Mesendoderm (in vitro differentiated cells): ENCODE results near the gene PRKAG2.

Experiments
- DNase-seq: peaks from one replicate; pipeline ENCODE4 v3.0.0; 2013
- H2AK5ac ChIP-seq: 2 replicates; pipeline ENCODE4 v1.6.1; 2013; ENCODE audit warnings: low read length, inconsistent platforms
- H2BK120ac ChIP-seq: 2 replicates; pipeline ENCODE4 v1.6.1; 2013; ENCODE audit warnings: low read depth, mild to moderate bottlenecking, low read length, moderate library complexity, mixed read lengths
- H2BK15ac ChIP-seq: replicated peaks from 2 replicates; pipeline ENCODE4 v1.6.1; 2013; ENCODE audit warnings: low read depth, mild to moderate bottlenecking, moderate library complexity
- H2BK5ac ChIP-seq: 2 replicates; pipeline ENCODE4 v1.6.1; 2013; ENCODE audit warnings: low read length, inconsistent platforms
- H3K18ac ChIP-seq: 2 replicates; pipeline ENCODE4 v1.6.1; 2013; ENCODE audit warnings: mild to moderate bottlenecking, low read length, mixed read lengths
- H3K23ac ChIP-seq: one replicate; pipeline ENCODE4 v1.6.1; 2013; ENCODE audit warnings: low read length
- H3K27ac ChIP-seq: 2 replicates; pipeline ENCODE4 v1.5.1; 2013; ENCODE audit warnings: low read depth, mild to moderate bottlenecking, inconsistent platforms, low read length, moderate library complexity
- H3K27me3 ChIP-seq: 2 replicates; pipeline ENCODE4 v1.6.1; 2013; ENCODE audit warnings: low read length, control low read depth, mild to moderate bottlenecking, inconsistent platforms; ENCODE audit not compliant: insufficient read depth, poor library complexity
- H3K36me3 ChIP-seq: 2 replicates; pipeline ENCODE4 v1.6.1; 2013; ENCODE audit warnings: low read length, inconsistent platforms; ENCODE audit not compliant: control insufficient read depth, insufficient read depth
- H3K4ac ChIP-seq: one replicate; pipeline ENCODE4 v1.6.1; 2013; ENCODE audit warnings: low read depth, mild to moderate bottlenecking, low read length, moderate library complexity
- H3K4me1 ChIP-seq: 2 replicates; pipeline ENCODE4 v1.6.1; 2013; ENCODE audit warnings: low read depth, low read length, inconsistent platforms; ENCODE audit not compliant: control insufficient read depth
- H3K4me2 ChIP-seq: 2 replicates; pipeline ENCODE4 v1.6.1; 2013; ENCODE audit warnings: low read length
- H3K4me3 ChIP-seq: 2 replicates; pipeline ENCODE4 v1.5.1; 2013; ENCODE audit warnings: mild to moderate bottlenecking, low read length
- H3K56ac ChIP-seq: one replicate; pipeline ENCODE4 v1.6.1; 2013; ENCODE audit warnings: low read length
- H3K79me1 ChIP-seq: 2 replicates; pipeline ENCODE4 v1.6.1; 2013; ENCODE audit warnings: low read length, inconsistent platforms
- H3K79me2 ChIP-seq: 2 replicates; pipeline ENCODE4 v1.6.1; 2013; ENCODE audit warnings: mild to moderate bottlenecking, low read length; ENCODE audit not compliant: control insufficient read depth, insufficient read depth
- H3K9ac ChIP-seq: 2 replicates; pipeline ENCODE4 v1.6.1; 2013; ENCODE audit warnings: low read length, inconsistent platforms
- H4K5ac ChIP-seq: one replicate; pipeline ENCODE4 v1.6.1; 2013; ENCODE audit warnings: low read length
- H4K8ac ChIP-seq: one replicate; pipeline ENCODE4 v1.6.1; 2013; ENCODE audit warnings: low read depth, mild to moderate bottlenecking, control low read depth, low read length, moderate library complexity
- WGBS: extraction: QIAGEN DNeasy Blood & Tissue Kit; methylation state at CpG from one replicate; pipeline ENCODE4 v1.1.7; 2013; ENCODE audit warnings: low lambda C conversion rate, missing lambda C conversion rate; ENCODE audit not compliant: insufficient coverage; ENCODE audit errors: extremely low coverage; 5-methylcytosine and 5-hydroxymethylcytosine counted together

Gene PRKAG2

DNA sequence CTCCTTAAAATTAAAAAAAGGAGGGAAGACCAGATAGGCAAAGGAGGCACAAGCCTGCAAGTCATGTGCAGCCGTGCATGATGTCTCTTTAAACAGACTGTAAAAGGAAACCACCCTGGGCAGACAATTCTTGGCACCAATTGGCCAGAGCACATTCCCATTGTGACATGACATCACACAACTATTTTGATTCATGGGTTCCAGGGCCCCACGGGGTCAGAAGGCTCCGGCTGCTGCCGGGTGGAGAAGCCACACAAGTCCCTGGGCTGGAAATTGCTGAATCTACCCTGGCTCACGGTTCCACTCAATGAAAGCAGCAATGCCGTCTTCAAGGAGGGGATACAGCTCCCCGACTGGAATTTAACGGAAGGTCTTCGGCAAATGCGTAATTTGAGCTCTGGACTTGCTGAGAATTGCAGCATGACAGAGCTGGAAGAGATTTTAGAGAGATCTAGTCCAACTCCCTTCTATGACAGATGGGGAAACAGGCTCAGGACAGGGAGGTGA is 140.5 kb downstream of the PRKAG2 start:
- no peak overlapping the region for H3K4me3 ChIP-seq
- H3K36me3 ChIP-seq: no peaks in the 10 kb centered on the region
- H4K8ac ChIP-seq: no peak overlapping the region
- no peak overlapping the region for H2BK120ac ChIP-seq
- no peak overlapping the region for H3K27ac ChIP-seq
- H3K4me1 ChIP-seq: no peaks in the 10 kb centered on the region
- H4K5ac ChIP-seq: no peak overlapping the region
- no peak overlapping the region for H3K23ac ChIP-seq
- H3K18ac ChIP-seq: no peak overlapping the region
- no CpG with 5 or more reads among the region's 10 CpGs for WGBS
- H2BK15ac ChIP-seq: no peak overlapping the region
- no peak overlapping the region for H2BK5ac ChIP-seq
- DNase-seq: peak; percentile 90
- peak overlapping the region; percentile 5 for H3K56ac ChIP-seq
- H2AK5ac ChIP-seq: no peak overlapping the region
- H3K27me3 ChIP-seq: no peaks in the 10 kb centered on the region
- H3K9ac ChIP-seq: no peak overlapping the region
- no peak overlapping the region for H3K4me2 ChIP-seq
- no peaks in the 10 kb centered on the region for H3K79me2 ChIP-seq
- no peaks in the 10 kb centered on the region for H3K79me1 ChIP-seq
- no peak overlapping the region for H3K4ac ChIP-seq

GRCh38 chr7:151735851-151736402 is 141.0 kb downstream of the PRKAG2 start:
- H3K18ac ChIP-seq: no peak overlapping the region
- H3K4me1 ChIP-seq: no peaks in the 10 kb centered on the region
- no peak overlapping the region for H3K23ac ChIP-seq
- H3K56ac ChIP-seq: peak overlapping the region; percentile 56
- peak; percentile 69 for DNase-seq
- no peak overlapping the region for H3K4me2 ChIP-seq
- no peaks in the 10 kb centered on the region for H3K27me3 ChIP-seq
- H3K9ac ChIP-seq: no peak overlapping the region
- no peaks in the 10 kb centered on the region for H3K79me1 ChIP-seq
- H3K27ac ChIP-seq: no peak overlapping the region
- no peak overlapping the region for H3K4ac ChIP-seq
- no peak overlapping the region for H2AK5ac ChIP-seq
- H2BK120ac ChIP-seq: no peak overlapping the region
- no peak overlapping the region for H4K8ac ChIP-seq
- H3K79me2 ChIP-seq: no peaks in the 10 kb centered on the region
- no CpG with 5 or more reads among the region's 25 CpGs for WGBS
- H3K36me3 ChIP-seq: no peaks in the 10 kb centered on the region
- H2BK15ac ChIP-seq: no peak overlapping the region
- no peak overlapping the region for H3K4me3 ChIP-seq
- no peak overlapping the region for H4K5ac ChIP-seq
- no peak overlapping the region for H2BK5ac ChIP-seq

DNA sequence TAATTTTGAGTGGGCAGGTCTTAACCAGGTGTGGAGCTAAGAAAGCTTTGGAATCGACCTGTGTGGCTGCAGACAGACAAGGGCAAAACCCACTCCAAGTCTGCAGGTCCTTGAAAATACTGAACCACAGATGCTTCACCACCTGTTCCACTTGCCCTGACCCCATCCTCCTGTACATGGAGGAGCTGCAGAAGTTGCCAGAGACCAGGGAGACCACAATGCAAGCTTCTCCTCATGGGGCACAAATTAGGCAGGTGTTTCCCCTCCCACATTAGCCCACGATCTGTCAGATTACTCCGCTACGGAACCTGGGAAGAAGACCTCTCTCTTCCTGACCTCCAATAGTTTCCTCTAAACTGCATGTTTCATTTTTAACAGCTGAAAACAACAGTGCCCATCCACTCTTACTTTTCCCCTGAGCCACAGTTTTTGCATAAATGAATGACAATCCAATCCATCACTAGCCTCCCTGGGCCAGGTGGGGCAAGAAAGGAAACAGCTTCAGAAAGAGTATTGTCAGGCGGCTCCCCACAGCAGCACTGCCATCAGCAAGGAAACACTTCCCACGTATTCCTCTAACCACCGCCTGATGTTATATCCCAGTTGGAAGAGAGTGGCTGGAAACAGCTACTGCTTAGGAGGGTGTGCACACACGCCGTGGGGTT is 141.6 kb downstream of the PRKAG2 start:
- Histone ChIP-seq H3K56ac (peak overlapping the region; percentile 56), H4K5ac (no peak overlapping the region), H3K79me1 (no peaks in the 10 kb centered on the region), H3K4me1 (no peaks in the 10 kb centered on the region), H2BK120ac (no peak overlapping the region), H3K79me2 (no peaks in the 10 kb centered on the region), H2BK15ac (no peak overlapping the region), H2BK5ac (no peak overlapping the region), H4K8ac (no peak overlapping the region), H3K4ac (no peak overlapping the region), H3K18ac (no peak overlapping the region), H3K27ac (no peak overlapping the region), H3K4me3 (no peak overlapping the region), H3K36me3 (no peaks in the 10 kb centered on the region), H3K9ac (no peak overlapping the region), H3K27me3 (no peaks in the 10 kb centered on the region), H3K23ac (peak overlapping the region; percentile 66), H3K4me2 (no peak overlapping the region), H2AK5ac (no peak overlapping the region)
- DNase-seq: no peak
- WGBS: no CpG with 5 or more reads among the region's 9 CpGs

DNA sequence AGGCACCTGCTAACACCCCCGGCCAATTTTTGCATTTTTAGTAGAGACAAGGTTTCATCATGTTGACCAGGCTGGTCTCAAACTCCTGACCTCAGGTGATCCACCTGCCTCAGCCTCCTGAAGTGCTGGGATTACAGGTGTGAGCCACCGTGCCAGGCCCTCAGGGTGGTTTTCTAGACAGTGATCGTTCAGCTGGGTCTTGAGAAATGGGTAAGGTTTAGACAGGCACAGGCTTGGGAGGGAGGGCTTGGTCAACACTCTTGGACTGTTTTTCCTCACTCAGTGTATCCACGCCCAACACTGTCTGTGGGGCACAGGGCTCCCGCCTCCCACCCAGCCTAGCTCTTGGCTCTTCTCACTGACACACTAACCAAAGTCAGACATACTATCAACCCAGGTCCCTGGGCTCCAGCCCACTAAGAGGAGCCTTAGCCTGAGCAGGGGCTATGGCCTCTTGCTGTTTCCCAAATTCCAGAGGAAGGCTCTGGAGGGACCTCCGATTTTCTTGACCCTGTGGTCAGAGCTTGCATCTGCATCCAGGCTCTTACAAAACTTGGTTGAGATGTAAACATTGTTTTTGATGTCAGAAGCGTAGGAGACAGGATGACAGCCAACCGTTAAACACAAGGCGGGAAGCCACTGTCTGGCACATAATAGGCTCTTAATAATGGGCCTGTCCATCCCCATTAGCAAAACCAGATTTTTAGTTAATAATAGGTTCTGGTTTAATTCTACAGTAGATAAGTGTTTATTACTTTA is 143.9 kb downstream of the PRKAG2 start:
- Histone ChIP-seq H4K8ac (no peak overlapping the region), H3K79me1 (no peaks in the 10 kb centered on the region), H3K4me1 (no peaks in the 10 kb centered on the region), H3K36me3 (no peaks in the 10 kb centered on the region), H4K5ac (no peak overlapping the region), H3K27ac (no peak overlapping the region), H3K4me3 (no peak overlapping the region), H2BK120ac (no peak overlapping the region), H3K56ac (no peak overlapping the region), H3K23ac (no peak overlapping the region), H3K9ac (no peak overlapping the region), H2BK5ac (no peak overlapping the region), H3K4me2 (no peak overlapping the region), H3K79me2 (no peaks in the 10 kb centered on the region), H3K27me3 (no peaks in the 10 kb centered on the region), H3K18ac (no peak overlapping the region), H2AK5ac (no peak overlapping the region), H3K4ac (no peak overlapping the region), H2BK15ac (no peak overlapping the region)
- no peak for DNase-seq
- no CpG with 5 or more reads among the region's 9 CpGs for WGBS

- Histone ChIP-seq H3K4ac (no peak overlapping the region), H3K79me1 (no peaks in the 10 kb centered on the region), H3K4me2 (no peak overlapping the region), H2BK120ac (no peak overlapping the region), H3K79me2 (no peaks in the 10 kb centered on the region), H2BK15ac (no peak overlapping the region), H3K4me1 (no peaks in the 10 kb centered on the region), H2BK5ac (no peak overlapping the region), H2AK5ac (no peak overlapping the region), H3K27me3 (no peaks in the 10 kb centered on the region), H3K23ac (no peak overlapping the region), H3K56ac (no peak overlapping the region), H3K9ac (no peak overlapping the region), H3K4me3 (no peak overlapping the region), H3K36me3 (no peaks in the 10 kb centered on the region), H4K5ac (no peak overlapping the region), H3K27ac (no peak overlapping the region), H3K18ac (no peak overlapping the region), H4K8ac (no peak overlapping the region)
- no CpG with 5 or more reads among the region's 13 CpGs for WGBS
- DNase-seq: no peak
Observed at GRCh38 chr7:151732292-151732691, 144.6 kb downstream of the PRKAG2 start.
